Suprapubic skin (tissue), 4 donors: ENCODE measurements around the gene ARHGAP19. TPM values are rescaled to one million over a fixed set of nuclear protein-coding genes. Genes with fewer than 3 reads are reported as not detected.

Experiments used
- DNase-seq, 2 donors: peaks; one replicate each; pipeline ENCODE4 v3.0.0-alpha.2; 2019; ENCODE audit warnings: low spot score in 2 of 2
- H3K27ac ChIP-seq: fragments of 200-600 bp; sonication (generic); one replicate; pipeline ENCODE4 v1.5.1; 2019
- H3K27me3 ChIP-seq: fragments of 200-600 bp; sonication (generic); one replicate; pipeline ENCODE4 v1.5.1; 2019
- H3K36me3 ChIP-seq: fragments of 200-600 bp; sonication (generic); one replicate; pipeline ENCODE4 v1.5.1; 2019
- H3K4me1 ChIP-seq: fragments of 200-600 bp; sonication (generic); one replicate; pipeline ENCODE4 v1.5.1; 2019
- H3K4me3 ChIP-seq: fragments of 200-600 bp; sonication (generic); one replicate; pipeline ENCODE4 v1.5.1; 2019; ENCODE audit warnings: mild to moderate bottlenecking
- H3K9me3 ChIP-seq: fragments of 200-600 bp; sonication (generic); one replicate; pipeline ENCODE4 v1.5.1; 2019
- CTCF ChIP-seq, 2 donors: fragments of 200-600 bp in 1 of 2; fragments of 450-650 bp in 1 of 2; sonication (generic) in 1 of 2; IDR thresholded peaks; one replicate each; pipeline ENCODE4 v1.5.1; 2016 to 2019; ENCODE audit warnings: antibody characterized with exemption in 2 of 2, mild to moderate bottlenecking in 1 of 2, moderate library complexity in 1 of 2
- EP300 ChIP-seq: sonication (generic); formaldehyde crosslinking; IDR thresholded peaks from one replicate; pipeline ENCODE4 v1.6.1; 2017; ENCODE audit warnings: antibody characterized with exemption
- POLR2A ChIP-seq, 2 donors: fragments of 450-650 bp; IDR thresholded peaks; one replicate each; pipeline ENCODE4 v1.6.1; 2017; ENCODE audit warnings: antibody characterized with exemption in 2 of 2, mild to moderate bottlenecking in 2 of 2, moderate library complexity in 2 of 2
- POLR2AphosphoS5 ChIP-seq, 3 donors: sonication (generic); formaldehyde crosslinking; IDR thresholded peaks; one replicate each; pipeline ENCODE4 v1.6.1; 2017; ENCODE audit warnings: antibody characterized with exemption in 3 of 3
- WGBS: methylation state at CpG from one replicate; pipeline ENCODE4 v1.1.5; 2018; 5-methylcytosine and 5-hydroxymethylcytosine counted together
- total RNA-seq, 4 donors: library from RNA; depleted of rRNA; stranded (reverse); fragments of >200 nt; gene quantifications; one replicate each; pipeline ENCODE4 v1.1.0, GENCODE V29; 2016

ARHGAP19 gene
- total RNA-seq, 4 donors from 2014 or later, result 8.0 to 12.8 (median 11.2) TPM

GRCh38 chr10:97333351-97333600 lies 40.8 kb upstream of the ARHGAP19 start:
- 0% methylated on average over 7 of the region's 7 CpGs for WGBS
- peaks cover 15% of the 10 kb centered on the region for H3K36me3 ChIP-seq
- H3K27ac ChIP-seq, result peak overlapping the region; percentile 98
- peaks cover 68% of the 10 kb centered on the region for H3K4me1 ChIP-seq
- peak overlapping the region; percentile 90 for H3K4me3 ChIP-seq
- no peaks in the 10 kb centered on the region for H3K27me3 ChIP-seq
- no peak for DNase-seq
- H3K9me3 ChIP-seq, result no peaks in the 10 kb centered on the region
- TF ChIP-seq POLR2AphosphoS5 (IDR thresholded peaks at IDR 0.05), result no peak
- no peak for TF ChIP-seq EP300
- no peak for TF ChIP-seq POLR2A (IDR thresholded peaks at IDR 0.05)
- TF ChIP-seq CTCF (IDR thresholded peaks at IDR 0.05), result no peak

- H3K27ac ChIP-seq, result peak overlapping the region; percentile 98
- H3K4me1 ChIP-seq, result peaks cover 63% of the 10 kb centered on the region
- no peaks in the 10 kb centered on the region for H3K27me3 ChIP-seq
- H3K9me3 ChIP-seq, result no peaks in the 10 kb centered on the region
- H3K4me3 ChIP-seq, result peak overlapping the region; percentile 90
- 5% methylated on average over 18 of the region's 18 CpGs for WGBS
- TF ChIP-seq EP300 (no peak), POLR2A (IDR thresholded peaks at IDR 0.05) (no peak), POLR2AphosphoS5 (IDR thresholded peaks at IDR 0.05) (no peak), CTCF (IDR thresholded peaks at IDR 0.05) (peak in 1 of 2 donors; percentile 9)
- no peak for DNase-seq
- H3K36me3 ChIP-seq, result peaks cover 18% of the 10 kb centered on the region
Observed at GRCh38 chr10:97332591-97333350, 40.3 kb upstream of the ARHGAP19 start.

GRCh38 chr10:97331153-97331703 lies 38.8 kb upstream of the ARHGAP19 start:
- H3K36me3 ChIP-seq, result peaks cover 19% of the 10 kb centered on the region
- no peak overlapping the region for H3K27ac ChIP-seq
- no peaks in the 10 kb centered on the region for H3K9me3 ChIP-seq
- no peaks in the 10 kb centered on the region for H3K27me3 ChIP-seq
- no peak for DNase-seq
- WGBS, result 73% methylated on average over 6 of the region's 6 CpGs
- H3K4me1 ChIP-seq, result peaks cover 48% of the 10 kb centered on the region
- TF ChIP-seq POLR2A (IDR thresholded peaks at IDR 0.05) (no peak), POLR2AphosphoS5 (IDR thresholded peaks at IDR 0.05) (no peak), EP300 (no peak), CTCF (IDR thresholded peaks at IDR 0.05) (no peak)
- H3K4me3 ChIP-seq, result peak overlapping the region; percentile 90

DNA sequence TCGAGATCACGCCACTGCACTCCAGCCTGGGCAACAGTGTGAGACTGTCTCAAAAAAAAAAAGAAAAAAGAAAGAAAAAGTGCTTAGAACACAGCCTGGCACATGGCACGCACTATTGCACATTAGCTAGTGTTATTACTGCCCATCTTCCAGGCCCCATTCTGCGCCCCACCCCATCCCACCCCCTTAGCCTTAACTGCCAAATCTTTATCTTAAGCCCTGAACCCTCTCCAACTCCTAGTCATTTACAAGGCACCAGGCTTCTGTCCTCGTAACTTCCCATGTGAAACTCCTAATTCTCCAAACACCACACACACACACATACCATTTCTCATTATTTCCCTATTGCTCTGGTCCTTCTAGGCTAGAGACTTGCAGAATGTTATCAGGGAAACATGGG lies 37.3 kb upstream of the ARHGAP19 start:
- TF ChIP-seq CTCF (IDR thresholded peaks at IDR 0.05) (no peak), POLR2AphosphoS5 (IDR thresholded peaks at IDR 0.05) (no peak)
- Histone ChIP-seq H3K27me3 (no peaks in the 10 kb centered on the region), H3K4me3 (no peak overlapping the region), H3K4me1 (peaks cover 34% of the 10 kb centered on the region), H3K36me3 (peaks cover 19% of the 10 kb centered on the region), H3K9me3 (no peaks in the 10 kb centered on the region), H3K27ac (no peak overlapping the region)
- WGBS, result 92% methylated on average over 5 of the region's 5 CpGs
- DNase-seq, result no peak

DNA sequence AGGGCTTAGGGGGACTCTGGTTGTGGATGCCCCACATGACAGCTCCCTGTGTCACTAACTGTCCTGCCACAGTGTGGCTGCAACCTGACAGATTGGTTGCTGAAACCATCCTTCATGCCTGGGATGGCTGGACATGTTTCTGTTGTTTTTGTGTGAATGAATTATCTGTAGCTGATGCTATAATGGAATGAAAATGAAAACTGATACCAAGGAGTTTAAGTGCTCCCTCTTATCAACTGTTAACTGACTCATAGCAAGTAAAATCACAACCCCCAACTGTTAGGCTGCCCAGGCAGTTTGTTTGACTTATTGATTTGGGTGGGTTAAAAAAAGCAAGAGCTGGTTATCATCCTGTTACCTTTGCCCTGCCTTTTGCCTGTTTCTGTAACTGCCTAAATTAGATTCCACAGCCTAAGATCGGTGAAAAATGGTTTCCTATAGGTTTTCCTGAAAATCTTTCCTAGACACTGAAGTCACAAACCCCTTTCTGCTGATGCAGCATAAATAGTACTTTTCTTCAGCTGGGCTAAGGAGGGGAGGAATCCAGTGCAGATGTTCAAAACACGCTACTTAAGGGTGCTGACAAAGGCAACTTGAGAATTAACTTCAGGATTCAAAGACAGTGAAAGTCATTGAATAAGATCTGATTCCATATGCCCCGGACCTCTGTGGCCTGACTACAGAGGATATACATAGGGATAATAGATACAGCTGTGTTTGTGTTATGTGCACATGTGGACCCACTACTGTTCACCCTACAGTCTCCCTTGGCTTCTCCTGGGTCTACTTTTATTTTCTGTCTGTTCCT lies 36.4 kb upstream of the ARHGAP19 start:
- Histone ChIP-seq H3K4me1 (peaks cover 34% of the 10 kb centered on the region), H3K36me3 (peaks cover 19% of the 10 kb centered on the region), H3K27me3 (no peaks in the 10 kb centered on the region), H3K27ac (no peak overlapping the region), H3K9me3 (no peaks in the 10 kb centered on the region), H3K4me3 (no peak overlapping the region)
- WGBS, result 78% methylated on average over 3 of the region's 3 CpGs
- no peak for DNase-seq
- no peak for TF ChIP-seq EP300
- no peak for TF ChIP-seq POLR2A (IDR thresholded peaks at IDR 0.05)
- no peak for TF ChIP-seq CTCF (IDR thresholded peaks at IDR 0.05)
- no peak for TF ChIP-seq POLR2AphosphoS5 (IDR thresholded peaks at IDR 0.05)
